ENCODE results near the gene POP4. TPM values are rescaled to one million over a fixed set of nuclear protein-coding genes. Genes with fewer than 3 reads are reported as not detected.

POP4 gene
- total and polyA plus RNA-seq, 2 of the 8 experiments (the other 6 are each of a cell fraction or from before 2014, with no cell fraction given): 29.1 to 41.5 TPM

DNA sequence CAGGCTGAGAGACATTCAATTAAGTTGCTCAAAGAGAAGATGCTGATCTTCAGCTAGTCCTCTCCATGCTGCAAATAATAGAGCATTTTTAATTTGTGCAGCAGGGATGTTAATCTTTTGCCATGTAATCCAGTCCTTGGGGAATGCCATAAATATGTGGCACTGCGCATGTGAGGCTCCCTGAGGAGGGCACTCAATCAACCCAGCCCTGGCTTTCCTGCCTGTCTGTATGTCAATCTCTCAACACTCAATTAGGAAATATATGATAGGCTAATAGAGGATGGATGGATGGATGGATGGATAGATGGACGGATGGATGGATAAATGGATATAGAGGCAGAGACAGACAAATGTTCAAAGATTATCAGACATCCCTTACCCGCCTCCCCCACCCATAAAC is 31.6 kb upstream of the POP4 start (continued):
- TF ChIP-seq SUZ12 (IDR thresholded peaks at IDR 0.05; ENCODE audit: low read length) (no peak), ASH2L (IDR thresholded peaks at IDR 0.05; ENCODE audit: low read length) (no peak), NANOG (IDR thresholded peaks at IDR 0.05; ENCODE audit: insufficient read depth, low read depth, low read length, poor library complexity, severe bottlenecking) (no peak), TAF7 (optimal IDR thresholded peaks at IDR 0.05; ENCODE audit: borderline replicate concordance, low read depth, low read length) (no peak), EP300 (IDR thresholded peaks at IDR 0.05; ENCODE audit: borderline replicate concordance in 1 of 2, low read depth in 2 of 2, low read length in 2 of 2) (no peak)
